Adipocyte (in vitro differentiated cells): Measurements from ENCODE around the gene RTP5.
A peak's percentile ranks its signal among the peaks of the same experiment; 100 is the strongest.

Experiments used
- DNase-seq: peaks from one replicate; pipeline ENCODE4 v3.0.0-alpha.2; 2015; ENCODE audit warnings: low read depth
- H3K27me3 ChIP-seq: replicated peaks from 2 replicates; pipeline ENCODE4 v1.7.0; 2013; ENCODE audit warnings: mild to moderate bottlenecking, low read length, moderate library complexity; ENCODE audit not compliant: control insufficient read depth, insufficient read depth
- H3K36me3 ChIP-seq: 2 replicates; pipeline ENCODE4 v1.7.0; 2013; ENCODE audit warnings: low read length, mild to moderate bottlenecking, moderate library complexity; ENCODE audit not compliant: control insufficient read depth, insufficient read depth, severe bottlenecking
- H3K4me1 ChIP-seq: 2 replicates; pipeline ENCODE4 v1.7.0; 2013; ENCODE audit warnings: mild to moderate bottlenecking, low read length, moderate library complexity; ENCODE audit not compliant: control insufficient read depth, insufficient read depth
- H3K4me3 ChIP-seq: 2 replicates; pipeline ENCODE4 v1.7.0; 2013; ENCODE audit warnings: mild to moderate bottlenecking, low read length, moderate library complexity
- H3K9ac ChIP-seq: 2 replicates; pipeline ENCODE4 v1.7.0; 2013; ENCODE audit warnings: mild to moderate bottlenecking, low read length, moderate library complexity
- H3K9me3 ChIP-seq: 2 replicates; pipeline ENCODE4 v1.7.0; 2013; ENCODE audit warnings: mild to moderate bottlenecking, low read length, moderate library complexity; ENCODE audit not compliant: control insufficient read depth

Gene RTP5

DNA sequence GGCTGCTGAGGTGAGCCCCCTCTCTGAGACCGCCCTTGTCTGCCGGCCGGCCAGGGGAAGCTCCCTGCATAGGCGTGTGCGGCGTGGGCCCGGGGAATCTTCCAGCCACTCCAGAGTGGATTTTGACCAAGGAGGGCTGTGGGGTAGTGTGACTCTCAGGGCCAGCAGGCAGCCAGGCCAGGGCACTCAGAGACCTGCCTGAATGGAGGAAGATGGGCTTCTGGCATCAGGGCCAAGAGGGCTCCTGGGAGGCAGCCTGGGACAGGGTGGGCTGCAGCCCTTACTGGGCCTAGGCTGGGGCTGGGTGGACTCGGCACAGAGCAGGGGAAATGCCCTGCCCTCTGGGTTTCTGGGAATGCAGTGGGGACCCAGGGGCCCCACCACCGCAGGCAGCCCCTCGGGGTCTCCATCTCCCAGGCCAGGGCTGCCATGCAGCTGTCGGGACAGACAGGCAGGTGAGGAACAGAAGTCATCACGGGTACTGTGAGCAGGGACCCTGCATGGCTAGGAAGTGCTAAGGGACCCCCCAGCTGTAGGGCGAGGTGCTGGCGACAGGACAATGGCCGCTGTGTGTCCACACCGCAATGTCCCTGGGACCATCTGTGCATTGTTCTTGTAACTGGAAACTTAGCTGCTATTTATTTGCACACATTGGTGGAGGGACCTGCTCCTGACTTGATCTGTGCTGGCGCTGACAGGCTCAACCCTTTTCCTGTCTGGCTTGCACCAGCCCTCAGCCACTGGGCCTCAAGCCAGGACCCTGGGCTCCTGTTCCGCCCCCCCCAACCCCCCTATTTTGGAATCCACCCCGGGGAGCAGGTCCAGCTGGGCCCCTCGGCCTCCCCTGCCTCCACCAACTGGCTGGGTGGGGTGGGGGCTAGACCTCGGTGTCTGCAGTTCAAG lies 14.9 kb upstream of the RTP5 start:
- Histone ChIP-seq H3K9ac (no peak overlapping the region), H3K27me3 (peaks cover 18% of the 10 kb centered on the region), H3K36me3 (no peaks in the 10 kb centered on the region), H3K9me3 (no peaks in the 10 kb centered on the region), H3K4me3 (no peak overlapping the region), H3K4me1 (peaks cover 10% of the 10 kb centered on the region)
- DNase-seq = no peak

DNA sequence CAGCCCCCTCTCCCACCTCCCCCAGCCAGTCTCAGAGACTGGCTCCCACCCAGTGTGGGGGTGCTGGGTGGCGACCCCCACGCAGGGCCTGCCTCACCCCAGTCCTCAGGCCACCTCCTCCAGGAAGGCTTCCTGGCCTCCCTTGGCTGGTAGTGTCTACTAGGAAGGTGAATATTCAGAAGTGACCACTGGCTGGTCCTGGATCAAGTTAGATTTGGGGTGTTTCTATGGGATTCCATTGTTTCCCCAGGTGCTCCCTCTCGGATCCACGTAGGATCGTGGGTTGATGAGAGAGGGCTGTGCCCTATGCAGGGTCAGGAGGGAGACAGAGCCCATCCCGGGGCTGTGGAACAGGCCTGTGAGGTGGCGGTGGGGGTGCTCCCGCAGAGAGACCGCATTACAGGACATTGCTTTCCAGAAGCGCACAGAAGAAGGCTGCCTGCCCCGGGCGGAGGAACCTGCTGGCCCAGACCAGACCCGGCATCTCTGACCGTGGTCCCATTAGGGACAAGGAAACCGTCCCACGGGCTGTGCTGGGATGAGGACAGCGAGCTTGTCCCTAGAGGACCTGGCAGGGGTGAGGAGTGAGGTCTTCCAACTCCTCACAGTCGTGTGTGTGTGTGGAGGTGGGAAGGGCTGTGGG lies 14.2 kb upstream of the RTP5 start:
- Histone ChIP-seq H3K4me1 (peaks cover 15% of the 10 kb centered on the region), H3K9me3 (no peaks in the 10 kb centered on the region), H3K27me3 (peaks cover 18% of the 10 kb centered on the region), H3K36me3 (no peaks in the 10 kb centered on the region), H3K4me3 (no peak overlapping the region), H3K9ac (no peak overlapping the region)
- DNase-seq = no peak

DNA sequence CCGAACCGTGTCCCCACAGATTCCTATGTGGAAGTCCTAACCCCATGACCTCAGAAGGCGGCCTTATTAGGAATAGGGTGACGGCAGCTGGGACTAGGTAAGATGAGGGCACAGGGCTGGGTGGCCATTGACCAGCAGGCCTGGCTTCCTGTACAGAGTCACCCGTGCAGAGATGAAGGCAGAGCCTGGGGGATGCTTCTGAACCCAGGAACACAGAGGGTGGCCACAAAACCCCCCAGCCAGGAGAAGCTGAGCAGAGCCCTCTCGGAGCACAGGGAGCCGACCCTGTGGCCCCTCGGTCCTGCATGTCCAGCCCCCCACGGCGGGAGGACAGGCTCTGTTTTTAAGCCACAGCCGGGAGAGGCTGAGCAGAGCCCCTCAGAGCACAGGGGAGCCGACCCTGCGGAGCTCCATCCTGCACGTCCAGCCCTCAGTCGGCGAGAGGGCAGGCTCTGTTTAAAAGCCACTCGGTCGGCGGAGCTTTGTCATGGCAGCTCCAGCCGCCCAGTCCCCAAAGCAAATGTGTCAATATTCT lies 13.6 kb upstream of the RTP5 start:
- H3K9ac ChIP-seq = no peak overlapping the region
- DNase-seq = no peak
- no peaks in the 10 kb centered on the region for H3K36me3 ChIP-seq
- H3K27me3 ChIP-seq = peaks cover 14% of the 10 kb centered on the region
- no peaks in the 10 kb centered on the region for H3K9me3 ChIP-seq
- no peak overlapping the region for H3K4me3 ChIP-seq
- peaks cover 16% of the 10 kb centered on the region for H3K4me1 ChIP-seq

DNA sequence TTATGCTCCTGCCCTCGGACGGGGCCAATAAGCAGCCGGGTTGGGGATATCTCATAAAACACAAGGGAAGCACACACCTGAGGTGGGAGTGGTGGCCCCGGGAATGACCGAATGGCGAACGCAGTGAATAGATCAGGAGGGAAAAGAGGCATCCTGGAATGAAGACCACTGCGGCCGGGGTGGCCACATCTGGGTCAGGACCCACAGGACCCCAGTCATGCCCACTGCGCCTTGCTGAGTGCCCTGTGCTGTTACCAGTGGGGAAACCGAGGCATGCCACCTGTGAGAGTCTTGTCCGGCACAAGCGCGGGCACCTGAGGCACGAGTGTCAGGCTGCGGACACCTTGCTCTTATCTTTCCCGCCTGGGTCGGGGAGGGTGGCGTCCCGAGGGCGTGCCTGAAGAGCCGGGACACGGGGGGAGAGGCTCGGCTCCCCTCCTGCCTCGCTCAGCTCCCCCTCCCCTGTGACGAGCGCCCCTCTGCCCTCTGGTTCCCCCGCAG lies 12.4 kb upstream of the RTP5 start:
- no peak for DNase-seq
- Histone ChIP-seq H3K4me3 (no peak overlapping the region), H3K9ac (no peak overlapping the region), H3K27me3 (peaks cover 16% of the 10 kb centered on the region), H3K4me1 (peaks cover 16% of the 10 kb centered on the region), H3K36me3 (no peaks in the 10 kb centered on the region), H3K9me3 (no peaks in the 10 kb centered on the region)

DNA sequence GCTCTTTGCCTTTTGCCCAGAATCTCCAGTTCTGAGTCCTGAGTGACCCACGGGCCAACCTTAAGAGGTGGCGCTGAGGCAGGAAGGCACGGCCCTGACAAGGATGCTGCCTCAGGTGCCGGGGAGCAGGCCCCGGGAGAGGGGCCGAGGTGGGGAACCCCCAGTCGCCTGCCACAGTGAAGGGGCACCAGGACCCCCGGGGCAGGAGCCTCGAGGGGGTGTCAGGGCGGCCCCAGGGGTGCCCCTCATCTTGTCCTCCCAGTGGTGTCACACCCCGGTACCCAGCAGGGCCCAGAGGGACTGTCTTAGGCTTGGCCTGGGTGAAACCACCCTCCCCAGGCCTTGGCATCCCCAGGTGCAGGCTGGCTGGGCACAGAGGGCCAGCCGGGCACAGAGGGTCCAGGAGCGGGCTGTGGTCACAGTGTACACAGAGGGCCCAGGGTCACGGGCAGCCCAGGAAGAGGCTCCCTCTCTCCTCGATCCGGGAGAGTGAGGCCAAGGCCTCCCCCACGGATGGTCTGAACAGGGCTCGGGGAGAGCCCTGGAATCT lies 11.9 kb upstream of the RTP5 start:
- peaks cover 16% of the 10 kb centered on the region for H3K27me3 ChIP-seq
- H3K4me1 ChIP-seq = peaks cover 16% of the 10 kb centered on the region
- no peaks in the 10 kb centered on the region for H3K36me3 ChIP-seq
- H3K9ac ChIP-seq = no peak overlapping the region
- DNase-seq = no peak
- H3K4me3 ChIP-seq = no peak overlapping the region
- H3K9me3 ChIP-seq = no peaks in the 10 kb centered on the region

DNA sequence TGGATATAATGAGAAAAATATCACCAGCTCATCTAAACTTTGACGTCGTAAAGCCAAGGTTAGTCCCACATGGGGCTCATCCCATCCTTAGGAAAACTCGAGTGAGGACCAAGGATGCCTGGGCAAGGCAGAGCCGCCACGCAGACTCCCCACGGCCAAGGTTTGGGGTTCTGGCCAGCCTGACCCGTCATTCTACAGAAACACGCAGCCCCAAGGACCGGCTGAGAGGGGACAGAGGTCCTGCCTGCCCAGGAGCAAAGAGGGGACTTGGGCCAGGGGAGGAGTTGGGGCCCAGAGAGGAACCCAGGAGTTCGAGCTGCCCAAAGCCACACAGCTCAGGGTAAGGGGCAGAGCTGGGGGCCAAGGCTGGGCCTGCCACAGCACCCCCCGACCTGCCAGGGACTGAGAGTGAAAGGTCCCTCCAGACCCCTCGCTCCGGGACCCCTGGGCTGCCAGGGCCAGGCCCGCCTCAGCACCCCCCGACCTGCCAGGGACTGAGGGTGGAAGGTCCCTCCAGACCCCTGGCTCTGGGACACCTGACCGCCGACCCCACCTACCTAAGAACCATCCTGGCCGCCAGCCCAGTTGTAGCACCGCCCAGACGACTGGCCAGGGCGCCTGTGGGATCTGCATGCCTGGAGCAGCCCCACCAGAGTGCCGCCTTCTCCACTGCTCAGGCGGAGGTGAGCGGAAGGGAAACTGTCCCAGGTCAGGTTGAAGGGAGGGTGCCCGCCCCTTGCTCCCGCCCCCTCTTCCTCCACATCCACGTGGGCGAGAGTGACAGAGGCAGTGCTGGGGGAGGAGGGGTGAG lies 11.1 kb upstream of the RTP5 start, which contains the start of gene PDCD1:
PDCD1 (minus strand) TSS at position 689 of the 811 bp plus-strand sequence; CDS start at position 633, 56 bp downstream.
- H3K27me3 ChIP-seq = peaks cover 18% of the 10 kb centered on the region
- peak within 1 kb of the TSS; percentile 43 for H3K9ac ChIP-seq
- H3K9me3 ChIP-seq = no peaks in the 10 kb centered on the region
- no peak for DNase-seq
- peak within 1 kb of the TSS; percentile 28 for H3K4me3 ChIP-seq
- peaks cover 16% of the 10 kb centered on the region for H3K4me1 ChIP-seq
- H3K36me3 ChIP-seq = no peaks in the 10 kb centered on the region

DNA sequence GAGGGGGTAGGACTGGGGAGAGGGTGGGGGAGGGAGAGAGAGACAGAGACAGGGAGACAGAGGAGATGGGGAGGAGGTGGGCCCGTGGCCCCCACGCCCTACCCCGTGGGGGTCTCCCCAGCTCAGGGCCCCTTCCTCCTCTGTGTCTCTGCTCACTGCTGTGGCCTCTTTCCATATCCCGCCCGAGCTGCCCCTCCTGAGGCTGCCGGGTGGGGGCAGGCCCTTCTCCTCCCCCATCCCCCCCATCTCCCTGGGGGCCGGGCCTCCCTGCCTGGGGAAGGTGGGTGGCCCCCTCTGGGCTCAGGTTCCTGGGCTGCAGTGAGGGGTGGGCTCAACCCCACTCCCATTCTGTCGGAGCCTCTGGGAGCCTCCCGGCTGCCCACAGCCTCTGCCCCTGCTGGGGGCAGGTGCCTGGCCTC lies 10.5 kb upstream of the RTP5 start:
- Histone ChIP-seq H3K27me3 (peaks cover 20% of the 10 kb centered on the region), H3K4me3 (peak overlapping the region; percentile 28), H3K4me1 (peaks cover 18% of the 10 kb centered on the region), H3K9me3 (no peaks in the 10 kb centered on the region), H3K9ac (no peak overlapping the region), H3K36me3 (no peaks in the 10 kb centered on the region)
- no peak for DNase-seq

DNA sequence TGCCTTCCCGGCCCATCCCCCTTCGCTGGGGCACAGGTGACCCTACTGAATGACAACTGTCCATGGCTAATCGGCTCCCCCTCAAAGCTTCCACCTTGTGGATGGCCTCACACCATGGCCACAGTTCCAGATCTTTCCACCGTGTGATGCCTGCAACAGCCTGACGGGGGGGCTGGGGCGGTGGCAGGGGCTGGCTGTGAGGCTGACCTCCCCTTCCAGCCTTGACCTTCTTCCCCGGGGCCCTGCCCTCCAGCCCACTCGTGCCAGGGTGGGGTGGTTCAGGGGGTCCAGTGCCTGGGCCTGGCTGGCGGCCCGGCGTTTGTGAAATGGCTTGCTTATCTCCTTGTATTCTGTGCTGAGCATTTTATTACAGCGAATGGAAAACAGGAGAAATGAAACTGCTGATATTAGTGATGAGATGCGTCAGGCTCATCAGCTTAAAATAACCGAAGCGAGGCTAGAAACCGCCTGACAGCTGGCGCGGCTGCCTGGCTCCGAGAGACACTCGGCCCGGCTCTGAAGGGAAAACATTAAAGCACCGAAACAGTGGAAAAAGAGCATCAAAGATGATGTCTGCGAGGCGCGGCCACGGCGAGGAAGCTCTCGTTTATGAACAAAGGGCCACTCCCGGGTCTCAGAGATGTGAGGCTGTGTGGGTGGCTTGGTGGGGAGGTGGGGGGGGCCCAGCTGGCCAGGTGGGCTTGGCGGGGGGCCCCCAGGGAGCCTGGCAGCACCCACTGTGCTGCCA lies 9.9 kb upstream of the RTP5 start:
- DNase-seq = no peak

DNA sequence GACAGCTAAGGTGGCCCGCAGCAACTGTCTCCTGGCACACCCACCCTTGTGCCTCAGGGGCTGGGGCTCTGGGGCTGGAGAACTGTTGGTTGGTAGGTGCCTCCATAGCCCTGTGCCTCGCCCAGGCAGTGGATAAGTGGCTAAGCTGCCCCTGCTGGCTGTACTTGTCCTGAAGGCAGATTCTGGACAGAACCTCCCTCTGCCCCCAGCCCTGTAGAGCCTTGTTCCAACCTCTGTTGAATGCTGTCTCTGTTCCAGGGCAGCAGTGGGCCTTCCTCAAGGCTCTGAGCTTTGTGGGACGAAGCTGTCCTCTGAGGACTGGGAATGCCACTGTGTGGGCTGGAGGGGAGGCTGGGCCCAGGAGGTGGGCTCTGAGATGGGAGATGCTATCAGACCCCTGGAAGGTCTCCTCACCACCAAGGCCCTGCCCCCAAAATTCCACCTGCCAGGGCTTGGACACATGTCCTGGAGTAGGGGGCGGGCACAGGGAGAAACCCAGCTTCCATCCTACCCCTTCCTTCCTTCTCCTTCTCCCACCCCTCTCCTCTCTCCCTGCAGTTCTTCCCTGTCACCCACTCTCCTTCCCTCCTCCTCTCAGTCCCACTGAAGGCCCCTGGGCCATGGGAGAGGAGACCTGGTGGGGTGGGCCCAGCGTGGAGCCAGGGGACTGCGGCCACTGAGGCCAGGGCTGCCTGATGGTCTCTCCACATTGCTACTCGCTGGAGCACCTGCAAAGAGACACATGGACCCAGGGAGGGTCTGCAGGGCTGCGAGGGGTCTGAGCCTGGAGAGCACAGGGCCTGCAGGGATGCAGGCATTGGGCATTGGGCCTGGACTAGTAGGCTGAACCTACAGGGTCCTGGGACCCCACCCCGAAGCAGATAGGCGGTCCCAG lies 9.1 kb upstream of the RTP5 start:
- DNase-seq = no peak
- H3K9me3 ChIP-seq = no peaks in the 10 kb centered on the region
- no peaks in the 10 kb centered on the region for H3K36me3 ChIP-seq
- H3K9ac ChIP-seq = no peak overlapping the region
- H3K4me3 ChIP-seq = no peak overlapping the region
- peaks cover 21% of the 10 kb centered on the region for H3K4me1 ChIP-seq
- peaks cover 31% of the 10 kb centered on the region for H3K27me3 ChIP-seq

More for the DNA sequence above, 9.9 kb upstream of the RTP5 start:
- Histone ChIP-seq H3K4me1 (peaks cover 21% of the 10 kb centered on the region), H3K9ac (peak overlapping the region; percentile 43), H3K36me3 (no peaks in the 10 kb centered on the region), H3K4me3 (peak overlapping the region; percentile 28), H3K9me3 (no peaks in the 10 kb centered on the region), H3K27me3 (peaks cover 26% of the 10 kb centered on the region)
